ENCODE measurements around the gene UNC93B1. TPM values are rescaled to one million over a fixed set of nuclear protein-coding genes. Genes with fewer than 3 reads are reported as not detected.
"Not testable (repeated sequence)": the region's sequence is repeated elsewhere in the genome, so short reads cannot be mapped to it uniquely, and the experiment has no call there.

UNC93B1 gene
- total and polyA plus RNA-seq, 2 of the 13 experiments (the other 11 are each of a cell fraction or from before 2014, with no cell fraction given), result 8.8 to 18.9 TPM

DNA sequence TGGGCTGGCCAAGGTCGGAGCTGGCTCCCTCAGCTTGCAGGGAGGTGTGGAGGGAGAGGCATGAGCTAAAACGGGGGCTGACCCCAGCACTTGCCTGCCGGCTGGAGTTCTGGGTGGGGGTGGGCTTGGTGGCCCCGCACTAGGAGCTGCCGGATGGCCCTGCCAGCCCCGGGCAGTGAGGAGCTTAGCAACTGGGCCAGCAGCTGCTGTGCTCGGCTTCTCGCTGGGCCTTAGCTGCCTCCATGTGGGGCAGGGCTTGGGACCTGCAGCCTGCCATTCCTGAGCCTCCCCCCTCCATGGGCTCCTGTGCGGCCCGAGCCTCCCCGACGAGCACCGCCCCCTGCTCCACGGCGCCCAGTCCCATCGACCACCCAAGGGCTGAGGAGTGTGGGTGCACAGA is 40.7 kb downstream of the UNC93B1 start:
- CTCF ChIA-PET (ENCODE audit: low intra/inter-chr PET ratio, low total read pairs), result not testable (repeated sequence)

GRCh38 chr11:67956236-67956635 is 47.7 kb downstream of the UNC93B1 start:
- WGBS (ENCODE audit: low lambda C conversion rate), result 37% methylated on average over 6 of the region's 6 CpGs
- POLR2A ChIA-PET; H3K4me1 ChIP-seq (ENCODE audit: insufficient read depth, low read length): not testable (repeated sequence)

More for the DNA sequence above, 40.7 kb downstream of the UNC93B1 start:
- no CpG with 5 or more reads among the region's 16 CpGs for WGBS (ENCODE audit: low lambda C conversion rate)
- in situ Hi-C loops (cut with HindIII; ENCODE audit: extremely low pct_ligation_motif_present, low pct_unique_long_range_greater_than_20kb); H3K4me1 ChIP-seq (ENCODE audit: insufficient read depth, low read length); H4K20me1 ChIP-seq (ENCODE audit: insufficient read depth, low read length); BruUV-seq (replicated peaks); H3K4me3 ChIP-seq (replicated peaks in 1 of 3; ENCODE audit: insufficient read depth in 1 of 3, low read depth in 2 of 3, low read length in 3 of 3); H3K9me3 ChIP-seq (ENCODE audit: low read length); H3K27ac ChIP-seq (ENCODE audit: extremely low read length, insufficient read depth, low read length); H2AFZ ChIP-seq (ENCODE audit: low read length); H3K4me2 ChIP-seq (ENCODE audit: low read depth, low read length); intact Hi-C loops (cut with micrococcal nuclease; ENCODE audit: unreplicated experiment); H3K36me3 ChIP-seq (replicated peaks in 1 of 2; ENCODE audit: control insufficient read depth in 1 of 2, insufficient read depth in 2 of 2, low read length in 2 of 2); H3K79me2 ChIP-seq (ENCODE audit: insufficient read depth, low read length); FAIRE-seq; ATAC-seq; H3K9ac ChIP-seq (ENCODE audit: insufficient read depth, low read depth, low read length); DNase-seq (ENCODE audit: low spot score); POLR2A ChIA-PET; H3K27me3 ChIP-seq (ENCODE audit: control insufficient read depth in 1 of 2, insufficient read depth in 2 of 2, low read length in 2 of 2): not testable (repeated sequence)

GRCh38 chr11:67955461-67956007 is 48.4 kb downstream of the UNC93B1 start:
- intact Hi-C loops (cut with micrococcal nuclease; ENCODE audit: unreplicated experiment); H4K20me1 ChIP-seq (ENCODE audit: insufficient read depth, low read length); H3K27me3 ChIP-seq (ENCODE audit: control insufficient read depth in 1 of 2, insufficient read depth in 2 of 2, low read length in 2 of 2); H2AFZ ChIP-seq (ENCODE audit: low read length); POLR2A ChIA-PET; H3K9me3 ChIP-seq (ENCODE audit: low read length); H3K79me2 ChIP-seq (ENCODE audit: insufficient read depth, low read length); FAIRE-seq; H3K9ac ChIP-seq (ENCODE audit: insufficient read depth, low read depth, low read length); H3K4me1 ChIP-seq (ENCODE audit: insufficient read depth, low read length); BruUV-seq (replicated peaks); H3K36me3 ChIP-seq (replicated peaks in 1 of 2; ENCODE audit: control insufficient read depth in 1 of 2, insufficient read depth in 2 of 2, low read length in 2 of 2); in situ Hi-C loops (cut with HindIII; ENCODE audit: extremely low pct_ligation_motif_present, low pct_unique_long_range_greater_than_20kb); H3K27ac ChIP-seq (ENCODE audit: extremely low read length, insufficient read depth, low read length); TF ChIP-seq MAZ (IDR thresholded peaks at IDR 0.05; ENCODE audit: borderline replicate concordance, low read depth, low read length): not testable (repeated sequence)
- H3K4me3 ChIP-seq (replicated peaks in 1 of 3; ENCODE audit: insufficient read depth in 1 of 3, low read depth in 2 of 3, low read length in 3 of 3), result peak overlapping the region; percentile 40 to 46 (median 45); a peak in 4 of 6 replicates
- CTCF ChIA-PET (ENCODE audit: low intra/inter-chr PET ratio, low total read pairs), result interaction anchor here (1.4 kb wide), 1 partner anchor 108 kb away, joined by 3 read pairs; no protein-coding TSS in a partner anchor
- peak; percentile 17 for DNase-seq (ENCODE audit: low spot score)
- H3K4me2 ChIP-seq (ENCODE audit: low read depth, low read length), result peak overlapping the region; percentile 72
- 4% methylated on average over 9 of the region's 57 CpGs for WGBS (ENCODE audit: low lambda C conversion rate)
- ATAC-seq, result peak; percentile 96
- TF ChIP-seq GABPB1 (CRISPR knock-in tag; IDR thresholded peaks at IDR 0.05) (peak; percentile 44; the same call in 1 of the 2 replicates), ZNF777 (CRISPR knock-in tag; IDR thresholded peaks at IDR 0.05) (peak; percentile 82), ZFX (CRISPR knock-in tag; IDR thresholded peaks at IDR 0.05; ENCODE audit: low read depth) (peak; percentile 41; the same call in 1 of the 2 replicates), MAZ (CRISPR knock-in tag; IDR thresholded peaks at IDR 0.05; ENCODE audit: low read depth) (0 out of 2 replicates have a peak, but pooled peaks have one; percentile 37), ZNF431 (CRISPR knock-in tag; IDR thresholded peaks at IDR 0.05; ENCODE audit: borderline replicate concordance, low read depth) (0 out of 2 replicates have a peak, but pooled peaks have one; percentile 24), STAG1 (CRISPR knock-in tag; IDR thresholded peaks at IDR 0.05) (peak; percentile 65)
- TF ChIP-seq, protein P1, sequence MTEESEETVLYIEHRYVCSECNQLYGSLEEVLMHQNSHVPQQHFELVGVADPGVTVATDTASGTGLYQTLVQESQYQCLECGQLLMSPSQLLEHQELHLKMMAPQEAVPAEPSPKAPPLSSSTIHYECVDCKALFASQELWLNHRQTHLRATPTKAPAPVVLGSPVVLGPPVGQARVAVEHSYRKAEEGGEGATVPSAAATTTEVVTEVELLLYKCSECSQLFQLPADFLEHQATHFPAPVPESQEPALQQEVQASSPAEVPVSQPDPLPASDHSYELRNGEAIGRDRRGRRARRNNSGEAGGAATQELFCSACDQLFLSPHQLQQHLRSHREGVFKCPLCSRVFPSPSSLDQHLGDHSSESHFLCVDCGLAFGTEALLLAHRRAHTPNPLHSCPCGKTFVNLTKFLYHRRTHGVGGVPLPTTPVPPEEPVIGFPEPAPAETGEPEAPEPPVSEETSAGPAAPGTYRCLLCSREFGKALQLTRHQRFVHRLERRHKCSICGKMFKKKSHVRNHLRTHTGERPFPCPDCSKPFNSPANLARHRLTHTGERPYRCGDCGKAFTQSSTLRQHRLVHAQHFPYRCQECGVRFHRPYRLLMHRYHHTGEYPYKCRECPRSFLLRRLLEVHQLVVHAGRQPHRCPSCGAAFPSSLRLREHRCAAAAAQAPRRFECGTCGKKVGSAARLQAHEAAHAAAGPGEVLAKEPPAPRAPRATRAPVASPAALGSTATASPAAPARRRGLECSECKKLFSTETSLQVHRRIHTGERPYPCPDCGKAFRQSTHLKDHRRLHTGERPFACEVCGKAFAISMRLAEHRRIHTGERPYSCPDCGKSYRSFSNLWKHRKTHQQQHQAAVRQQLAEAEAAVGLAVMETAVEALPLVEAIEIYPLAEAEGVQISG (CRISPR knock-in tag; IDR thresholded peaks at IDR 0.05), result peak; percentile 59; the same call in 1 of the 2 replicates

More at GRCh38 chr11:67956236-67956635, 47.7 kb downstream of the UNC93B1 start:
- H3K4me3 ChIP-seq (replicated peaks in 1 of 3; ENCODE audit: insufficient read depth in 1 of 3, low read depth in 2 of 3, low read length in 3 of 3); ATAC-seq; H3K27me3 ChIP-seq (ENCODE audit: control insufficient read depth in 1 of 2, insufficient read depth in 2 of 2, low read length in 2 of 2); H3K27ac ChIP-seq (ENCODE audit: extremely low read length, insufficient read depth, low read length); H3K79me2 ChIP-seq (ENCODE audit: insufficient read depth, low read length); H4K20me1 ChIP-seq (ENCODE audit: insufficient read depth, low read length); DNase-seq (ENCODE audit: low spot score); H3K4me2 ChIP-seq (ENCODE audit: low read depth, low read length); H2AFZ ChIP-seq (ENCODE audit: low read length); H3K9me3 ChIP-seq (ENCODE audit: low read length); H3K9ac ChIP-seq (ENCODE audit: insufficient read depth, low read depth, low read length); in situ Hi-C loops (cut with HindIII; ENCODE audit: extremely low pct_ligation_motif_present, low pct_unique_long_range_greater_than_20kb); intact Hi-C loops (cut with micrococcal nuclease; ENCODE audit: unreplicated experiment); FAIRE-seq; H3K36me3 ChIP-seq (replicated peaks in 1 of 2; ENCODE audit: control insufficient read depth in 1 of 2, insufficient read depth in 2 of 2, low read length in 2 of 2); BruUV-seq (replicated peaks): not testable (repeated sequence)
- CTCF ChIA-PET (ENCODE audit: low intra/inter-chr PET ratio, low total read pairs), result interaction anchor here (1.4 kb wide), 1 partner anchor 109 kb away, joined by 3 read pairs; no protein-coding TSS in a partner anchor
